Urothelium cell line (cell line): Measurements from ENCODE around the gene MBTD1.
"Not testable (repeated sequence)": the region's sequence is repeated elsewhere in the genome, so short reads cannot be mapped to it uniquely, and the experiment has no call there.

Experiments used
- DNase-seq: peaks from one replicate; pipeline ENCODE4 v3.0.0; 2011; ENCODE audit warnings: low spot score, mixed read lengths
- FAIRE-seq: peaks from 2 replicates; lab custom pipeline; 2011; peaks lifted over from hg19 to GRCh38; lab: Jason Lieb, UNC

Gene MBTD1

GRCh38 chr17:51191895-51192294, 68.0 kb downstream of the MBTD1 start:
- no peak for DNase-seq
- no peak for FAIRE-seq

- FAIRE-seq (no peak), DNase-seq (no peak)
These were observed 70.2 kb downstream of the MBTD1 start for GRCh38 chr17:51189628-51190027.

GRCh38 chr17:51189162-51189561, 70.7 kb downstream of the MBTD1 start:
- DNase-seq = no peak
- FAIRE-seq = no peak

- DNase-seq = no peak
- FAIRE-seq = no peak
These were observed 71.5 kb downstream of the MBTD1 start for GRCh38 chr17:51188271-51188833.

GRCh38 chr17:51185763-51186332, 74.0 kb downstream of the MBTD1 start:
- DNase-seq (no peak), FAIRE-seq (no peak)

GRCh38 chr17:51184124-51184523, 75.7 kb downstream of the MBTD1 start:
- no peak for FAIRE-seq

GRCh38 chr17:51180486-51180885, 79.4 kb downstream of the MBTD1 start:
- DNase-seq = no peak
- FAIRE-seq = no peak

More at GRCh38 chr17:51184124-51184523, 75.7 kb downstream of the MBTD1 start:
- DNase-seq = no peak

- DNase-seq, FAIRE-seq: not testable (repeated sequence)
These were observed 87.8 kb downstream of the MBTD1 start for GRCh38 chr17:51172030-51172429.

GRCh38 chr17:51170736-51171135, 89.1 kb downstream of the MBTD1 start:
- DNase-seq = no peak
- FAIRE-seq = no peak

- no peak for FAIRE-seq
- no peak for DNase-seq
These were observed 90.5 kb downstream of the MBTD1 start for GRCh38 chr17:51169340-51169739.

- FAIRE-seq (no peak), DNase-seq (peak; percentile 91)
These were observed 92.6 kb downstream of the MBTD1 start for GRCh38 chr17:51166987-51167931.

GRCh38 chr17:51166198-51166986, 93.5 kb downstream of the MBTD1 start, which contains the start of gene NME2:
NME2 (plus strand) TSS chr17:51166411; CDS start chr17:51166831, 420 bp downstream.
- peak; percentile 97 for DNase-seq
- peak; percentile 82 for FAIRE-seq

GRCh38 chr17:51165680-51166197, 94.1 kb downstream of the MBTD1 start:
- DNase-seq = no peak
- no peak for FAIRE-seq

- DNase-seq (no peak), FAIRE-seq (no peak)
These were observed 94.8 kb downstream of the MBTD1 start for GRCh38 chr17:51164911-51165679.

GRCh38 chr17:51161541-51161940, 98.3 kb downstream of the MBTD1 start:
- DNase-seq = no peak
- FAIRE-seq = no peak

GRCh38 chr17:51159604-51160003, 100.2 kb downstream of the MBTD1 start:
- no peak for FAIRE-seq
- no peak for DNase-seq

GRCh38 chr17:51155416-51155815, 104.4 kb downstream of the MBTD1 start:
- FAIRE-seq (no peak), DNase-seq (no peak)

- DNase-seq = no peak
- FAIRE-seq = no peak
These were observed 105.7 kb downstream of the MBTD1 start for GRCh38 chr17:51154176-51154575.

GRCh38 chr17:51153210-51154072, 106.4 kb downstream of the MBTD1 start, which contains the start of gene NME1:
NME1 (plus strand) TSS chr17:51153559; CDS start chr17:51155655, 2,096 bp downstream.
- peak; percentile 20 for FAIRE-seq
- peak; percentile 97 for DNase-seq
